Parathyroid adenoma (tissue), 2 donors: ENCODE measurements around the gene CORIN.
"Not testable (repeated sequence)": the region's sequence is repeated elsewhere in the genome, so short reads cannot be mapped to it uniquely, and the experiment has no call there.

Experiments used
- H2AFZ ChIP-seq: fragments of 300-600 bp; sonication (generic); one replicate; pipeline ENCODE4 v1.7.0; 2017; ENCODE audit warnings: antibody characterized with exemption, mild to moderate bottlenecking
- H3K27ac ChIP-seq: fragments of 300-600 bp; sonication (generic); one replicate; pipeline ENCODE4 v1.7.0; 2017
- H3K27me3 ChIP-seq: fragments of 300-600 bp; sonication (generic); one replicate; pipeline ENCODE4 v1.7.0; 2017; ENCODE audit warnings: low read length; ENCODE audit not compliant: control insufficient read depth, insufficient read depth
- H3K36me3 ChIP-seq: fragments of 300-600 bp; sonication (generic); one replicate; pipeline ENCODE4 v1.7.0; 2017; ENCODE audit warnings: low read length; ENCODE audit not compliant: control insufficient read depth, insufficient read depth
- H3K4me1 ChIP-seq: fragments of 300-600 bp; sonication (generic); one replicate; pipeline ENCODE4 v1.7.0; 2017; ENCODE audit warnings: control low read depth
- H3K4me2 ChIP-seq: fragments of 300-600 bp; sonication (generic); one replicate; pipeline ENCODE4 v1.7.0; 2017; ENCODE audit warnings: low read length
- H3K4me3 ChIP-seq: fragments of 300-600 bp; sonication (generic); one replicate; pipeline ENCODE4 v1.7.0; 2017; ENCODE audit warnings: low read depth, low read length
- H3K79me2 ChIP-seq: fragments of 300-600 bp; sonication (generic); one replicate; pipeline ENCODE4 v1.7.0; 2017; ENCODE audit warnings: control low read depth
- H3K9ac ChIP-seq: fragments of 300-600 bp; sonication (generic); one replicate; pipeline ENCODE4 v1.7.0; 2017; ENCODE audit warnings: mild to moderate bottlenecking
- H3K9me3 ChIP-seq: fragments of 300-600 bp; sonication (generic); one replicate; pipeline ENCODE4 v1.7.0; 2017; ENCODE audit warnings: low read length; ENCODE audit not compliant: control insufficient read depth
- TF ChIP-seq, protein P1 (sequence below): fragments of 300-600 bp; sonication (generic); IDR thresholded peaks from one replicate; pipeline ENCODE4 v1.7.0; 2017; ENCODE audit warnings: antibody characterized with exemption, mild to moderate bottlenecking
- donor health status: primary hyperparathyroidism.

Gene CORIN

DNA sequence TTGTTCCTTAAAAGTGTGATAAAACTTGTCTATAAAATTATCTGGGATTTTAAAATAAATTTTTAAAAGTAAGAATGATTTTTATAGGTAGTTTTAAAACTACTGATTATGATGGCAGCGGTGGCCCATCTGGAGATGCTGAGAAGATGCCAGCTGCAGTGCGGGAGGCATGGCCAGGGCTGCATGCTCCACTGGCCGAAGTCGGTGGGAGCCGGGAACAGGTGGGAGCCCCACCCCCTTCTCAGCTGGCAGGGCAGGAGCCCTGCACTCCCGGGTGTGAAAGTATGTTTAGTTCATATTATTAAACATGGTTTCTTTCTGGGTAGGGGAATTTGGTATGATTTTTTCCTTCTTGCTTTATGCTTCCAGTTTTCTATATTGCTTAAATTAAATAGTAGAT lies 63.8 kb downstream of the CORIN start:
- Histone ChIP-seq H3K36me3 (no peaks in the 10 kb centered on the region), H3K27ac (no peak overlapping the region), H3K9ac (no peak overlapping the region), H2AFZ (no peak overlapping the region), H3K4me1 (no peaks in the 10 kb centered on the region), H3K4me3 (no peak overlapping the region), H3K79me2 (no peaks in the 10 kb centered on the region), H3K9me3 (no peaks in the 10 kb centered on the region), H3K27me3 (no peaks in the 10 kb centered on the region), H3K4me2 (no peak overlapping the region)
- TF ChIP-seq, protein P1, sequence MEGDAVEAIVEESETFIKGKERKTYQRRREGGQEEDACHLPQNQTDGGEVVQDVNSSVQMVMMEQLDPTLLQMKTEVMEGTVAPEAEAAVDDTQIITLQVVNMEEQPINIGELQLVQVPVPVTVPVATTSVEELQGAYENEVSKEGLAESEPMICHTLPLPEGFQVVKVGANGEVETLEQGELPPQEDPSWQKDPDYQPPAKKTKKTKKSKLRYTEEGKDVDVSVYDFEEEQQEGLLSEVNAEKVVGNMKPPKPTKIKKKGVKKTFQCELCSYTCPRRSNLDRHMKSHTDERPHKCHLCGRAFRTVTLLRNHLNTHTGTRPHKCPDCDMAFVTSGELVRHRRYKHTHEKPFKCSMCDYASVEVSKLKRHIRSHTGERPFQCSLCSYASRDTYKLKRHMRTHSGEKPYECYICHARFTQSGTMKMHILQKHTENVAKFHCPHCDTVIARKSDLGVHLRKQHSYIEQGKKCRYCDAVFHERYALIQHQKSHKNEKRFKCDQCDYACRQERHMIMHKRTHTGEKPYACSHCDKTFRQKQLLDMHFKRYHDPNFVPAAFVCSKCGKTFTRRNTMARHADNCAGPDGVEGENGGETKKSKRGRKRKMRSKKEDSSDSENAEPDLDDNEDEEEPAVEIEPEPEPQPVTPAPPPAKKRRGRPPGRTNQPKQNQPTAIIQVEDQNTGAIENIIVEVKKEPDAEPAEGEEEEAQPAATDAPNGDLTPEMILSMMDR = no peak

DNA sequence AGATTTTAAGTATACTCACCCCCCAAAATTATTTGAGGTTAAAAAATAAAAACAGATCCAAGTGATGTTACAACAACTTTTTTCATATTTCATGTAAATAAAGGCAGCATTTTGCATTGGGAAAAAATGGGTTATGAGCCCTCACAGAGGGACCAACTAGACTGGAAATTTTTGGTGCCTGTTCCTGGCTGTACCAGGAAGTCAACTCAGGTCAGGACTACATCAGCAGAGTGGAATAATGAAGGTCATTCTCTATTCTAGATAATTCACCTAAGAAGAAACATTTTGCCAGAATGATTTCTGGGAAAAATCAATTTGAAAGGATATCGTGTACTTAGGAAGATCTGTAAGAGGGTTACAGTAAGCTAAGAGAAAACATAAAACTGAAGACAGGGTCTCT lies 66.8 kb downstream of the CORIN start:
- Histone ChIP-seq H3K9ac (no peak overlapping the region), H2AFZ (no peak overlapping the region), H3K4me2 (no peak overlapping the region), H3K36me3 (no peaks in the 10 kb centered on the region), H3K9me3 (no peaks in the 10 kb centered on the region), H3K4me3 (no peak overlapping the region), H3K79me2 (no peaks in the 10 kb centered on the region), H3K27ac (no peak overlapping the region), H3K4me1 (no peaks in the 10 kb centered on the region), H3K27me3 (no peaks in the 10 kb centered on the region)
- TF ChIP-seq, protein P1 = no peak

DNA sequence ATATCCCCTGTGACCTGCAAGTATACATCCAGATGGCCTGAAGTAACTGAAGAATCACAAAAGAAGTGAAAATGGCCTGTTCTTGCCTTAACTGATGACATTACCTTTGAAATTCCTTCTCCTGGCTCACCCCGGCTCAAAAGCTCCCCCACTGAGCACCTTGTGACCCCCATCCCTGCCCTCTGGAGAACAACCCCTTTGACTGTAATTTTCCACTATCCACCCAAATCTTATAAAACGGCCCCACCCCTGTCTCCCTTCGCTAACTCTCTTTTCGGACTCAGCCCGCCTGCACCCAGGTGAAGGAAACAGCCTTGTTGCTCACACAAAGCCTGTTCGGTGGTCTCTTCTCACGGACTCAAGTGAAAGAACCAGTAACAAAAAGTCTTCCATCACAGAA lies 69.9 kb downstream of the CORIN start:
- not testable (repeated sequence) for H3K9ac ChIP-seq, H3K27ac ChIP-seq, H3K4me2 ChIP-seq, H3K36me3 ChIP-seq, H3K4me3 ChIP-seq, H3K27me3 ChIP-seq, H3K79me2 ChIP-seq, H3K9me3 ChIP-seq, H3K4me1 ChIP-seq, H2AFZ ChIP-seq

DNA sequence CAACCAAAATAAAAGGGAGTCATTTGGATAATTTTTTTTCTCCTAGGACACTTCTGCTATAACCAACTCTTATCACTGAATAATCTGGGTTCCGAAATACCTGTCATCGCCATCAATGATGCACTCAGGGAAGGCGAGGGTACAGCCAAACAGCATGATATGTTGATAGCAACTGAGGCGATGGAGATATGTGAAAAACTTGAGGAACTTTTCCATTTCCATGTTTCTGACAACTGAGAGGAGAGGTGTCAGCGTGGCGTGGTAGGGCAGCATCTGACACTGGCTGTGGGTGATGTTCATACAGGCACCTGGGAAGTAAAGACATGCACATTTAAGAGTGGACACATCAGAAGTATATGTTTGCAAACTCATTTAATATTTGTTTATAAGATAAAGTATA lies 74.6 kb downstream of the CORIN start:
- Histone ChIP-seq H3K4me3 (no peak overlapping the region), H3K79me2 (no peaks in the 10 kb centered on the region)
- TF ChIP-seq, protein P1 = no peak

DNA sequence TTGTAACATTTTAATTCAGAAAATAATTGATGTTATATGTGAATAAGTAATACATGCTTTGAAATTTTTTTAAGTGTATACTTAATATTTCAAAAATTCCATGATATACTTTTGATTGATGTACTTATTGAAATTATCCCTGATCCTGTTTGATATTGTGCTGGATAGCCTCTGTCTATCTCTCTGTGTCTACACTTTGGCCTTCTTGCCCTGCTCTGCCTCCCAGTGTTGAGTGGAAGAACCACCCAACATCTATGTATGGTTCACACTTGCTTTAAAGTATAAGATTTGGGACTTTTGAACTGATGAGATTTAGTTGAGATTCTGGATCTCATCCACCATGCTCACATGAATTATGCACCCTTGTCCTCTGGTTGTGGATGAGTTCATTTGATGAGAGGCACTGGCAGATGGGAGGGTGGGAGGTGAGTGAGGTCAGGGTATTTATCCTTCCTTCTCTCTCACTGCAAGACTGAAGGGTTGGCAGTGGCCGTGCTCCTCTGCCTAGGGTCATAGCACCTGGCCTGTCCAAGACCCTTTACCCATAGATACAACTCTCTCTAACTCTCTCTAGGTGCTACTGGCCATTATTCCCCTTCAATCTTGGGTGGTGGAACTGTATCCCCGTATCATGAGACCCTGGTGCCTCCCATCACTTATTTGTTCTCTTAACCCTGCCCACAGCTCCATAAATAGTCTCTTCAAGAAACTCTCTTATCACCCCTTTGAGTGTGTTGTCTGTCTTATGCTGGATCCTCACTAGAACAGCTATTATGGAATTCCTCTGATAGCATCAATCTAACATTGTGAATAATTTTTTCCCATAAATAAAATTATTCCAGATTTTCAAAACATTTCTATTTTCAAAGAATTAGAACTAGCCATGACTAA lies 75.2 kb downstream of the CORIN start:
- H3K79me2 ChIP-seq = no peaks in the 10 kb centered on the region
- no peaks in the 10 kb centered on the region for H3K36me3 ChIP-seq
- no peaks in the 10 kb centered on the region for H3K9me3 ChIP-seq
- H3K4me2 ChIP-seq = peak overlapping the region; percentile 40
- no peak overlapping the region for H2AFZ ChIP-seq
- H3K27me3 ChIP-seq = no peaks in the 10 kb centered on the region
- TF ChIP-seq, protein P1 = no peak
- no peak overlapping the region for H3K27ac ChIP-seq
- no peak overlapping the region for H3K4me3 ChIP-seq
- H3K9ac ChIP-seq = no peak overlapping the region
- no peaks in the 10 kb centered on the region for H3K4me1 ChIP-seq

More for the DNA sequence above, 74.6 kb downstream of the CORIN start:
- no peak overlapping the region for H2AFZ ChIP-seq
- H3K27ac ChIP-seq = no peak overlapping the region
- no peaks in the 10 kb centered on the region for H3K9me3 ChIP-seq
- no peak overlapping the region for H3K9ac ChIP-seq
- no peaks in the 10 kb centered on the region for H3K36me3 ChIP-seq
- peak overlapping the region; percentile 40 for H3K4me2 ChIP-seq
- no peaks in the 10 kb centered on the region for H3K4me1 ChIP-seq
- no peaks in the 10 kb centered on the region for H3K27me3 ChIP-seq

DNA sequence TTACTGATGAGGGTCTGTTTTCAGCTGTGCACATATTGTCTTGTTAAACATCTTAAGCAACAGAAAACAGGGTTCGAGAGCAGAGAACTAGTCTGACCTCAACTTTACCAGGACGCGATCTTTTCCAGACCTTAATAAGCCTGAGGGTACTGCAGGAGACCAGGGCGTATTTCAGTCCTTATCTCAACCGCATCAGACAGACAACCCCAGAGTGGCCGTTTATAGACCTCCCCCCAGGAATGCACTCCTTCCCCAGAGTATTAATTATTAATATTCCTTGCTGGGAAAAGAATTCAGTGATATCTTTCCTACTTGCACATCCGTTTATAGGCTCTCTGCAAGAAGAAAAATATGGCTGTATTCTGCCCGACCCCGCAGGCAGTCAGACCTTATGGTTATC lies 84.6 kb downstream of the CORIN start:
- H3K4me2 ChIP-seq, H3K36me3 ChIP-seq, H3K79me2 ChIP-seq, H3K4me3 ChIP-seq, H3K27me3 ChIP-seq, H3K27ac ChIP-seq, H3K9ac ChIP-seq, H3K4me1 ChIP-seq, H3K9me3 ChIP-seq, H2AFZ ChIP-seq: not testable (repeated sequence)
